Kidney epithelial cell (primary cell): Measurements from ENCODE around the gene COBLL1. TPM values are rescaled to one million over a fixed set of nuclear protein-coding genes. Genes with fewer than 3 reads are reported as not detected.

Experiments used
- DNase-seq: peaks from one replicate; pipeline ENCODE4 v3.0.0-alpha.2; 2010; ENCODE audit warnings: low read depth
- H3K27me3 ChIP-seq: 2 replicates; pipeline ENCODE4 v1.6.0; 2011; ENCODE audit warnings: low read length; ENCODE audit not compliant: control insufficient read depth, insufficient read depth
- H3K36me3 ChIP-seq: 2 replicates; pipeline ENCODE4 v1.5.1; 2011; ENCODE audit warnings: low read length; ENCODE audit not compliant: control insufficient read depth, insufficient read depth
- H3K4me3 ChIP-seq: 2 replicates; pipeline ENCODE4 v1.5.1; 2011; ENCODE audit warnings: low read depth, mild to moderate bottlenecking, control low read depth, low read length
- total RNA-seq: library from RNA; depleted of rRNA; stranded (reverse); fragments of >200 nt; gene quantifications from 2 replicates; pipeline ENCODE4 v1.2.3, GENCODE V29; 2015
- TF ChIP-seq, protein P1 (sequence below): IDR thresholded peaks from 2 replicates; pipeline ENCODE4 v1.5.1; 2011; ENCODE audit warnings: mild to moderate bottlenecking, moderate library complexity, low read length, control low read depth, inconsistent platforms; ENCODE audit not compliant: insufficient read depth, poor library complexity, severe bottlenecking

COBLL1 gene
- total RNA-seq, 1 donor from 2014 or later: 57.2 TPM

DNA sequence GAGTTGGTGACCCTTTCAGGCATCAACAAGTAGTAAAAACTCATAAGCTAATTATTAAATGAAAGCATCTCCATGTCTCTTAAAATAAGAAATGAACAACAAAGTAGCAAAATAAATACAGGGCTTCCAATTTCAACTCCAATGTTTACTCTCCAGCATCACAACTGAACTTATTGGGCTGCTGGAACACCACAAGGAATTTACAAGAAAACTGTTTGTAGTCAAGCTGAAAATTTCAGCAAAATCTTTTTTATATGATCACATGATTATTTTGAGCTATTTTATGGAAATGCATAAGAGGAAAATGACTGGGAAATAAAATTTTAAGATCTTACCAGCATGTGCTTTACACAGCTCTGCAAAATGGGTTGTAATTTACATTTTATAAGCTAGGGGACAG, 28.1 kb downstream of the COBLL1 start:
- Histone ChIP-seq H3K4me3 (no peak overlapping the region), H3K27me3 (no peaks in the 10 kb centered on the region), H3K36me3 (no peaks in the 10 kb centered on the region)
- TF ChIP-seq, protein P1, sequence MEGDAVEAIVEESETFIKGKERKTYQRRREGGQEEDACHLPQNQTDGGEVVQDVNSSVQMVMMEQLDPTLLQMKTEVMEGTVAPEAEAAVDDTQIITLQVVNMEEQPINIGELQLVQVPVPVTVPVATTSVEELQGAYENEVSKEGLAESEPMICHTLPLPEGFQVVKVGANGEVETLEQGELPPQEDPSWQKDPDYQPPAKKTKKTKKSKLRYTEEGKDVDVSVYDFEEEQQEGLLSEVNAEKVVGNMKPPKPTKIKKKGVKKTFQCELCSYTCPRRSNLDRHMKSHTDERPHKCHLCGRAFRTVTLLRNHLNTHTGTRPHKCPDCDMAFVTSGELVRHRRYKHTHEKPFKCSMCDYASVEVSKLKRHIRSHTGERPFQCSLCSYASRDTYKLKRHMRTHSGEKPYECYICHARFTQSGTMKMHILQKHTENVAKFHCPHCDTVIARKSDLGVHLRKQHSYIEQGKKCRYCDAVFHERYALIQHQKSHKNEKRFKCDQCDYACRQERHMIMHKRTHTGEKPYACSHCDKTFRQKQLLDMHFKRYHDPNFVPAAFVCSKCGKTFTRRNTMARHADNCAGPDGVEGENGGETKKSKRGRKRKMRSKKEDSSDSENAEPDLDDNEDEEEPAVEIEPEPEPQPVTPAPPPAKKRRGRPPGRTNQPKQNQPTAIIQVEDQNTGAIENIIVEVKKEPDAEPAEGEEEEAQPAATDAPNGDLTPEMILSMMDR: no peak
- no peak for DNase-seq

DNA sequence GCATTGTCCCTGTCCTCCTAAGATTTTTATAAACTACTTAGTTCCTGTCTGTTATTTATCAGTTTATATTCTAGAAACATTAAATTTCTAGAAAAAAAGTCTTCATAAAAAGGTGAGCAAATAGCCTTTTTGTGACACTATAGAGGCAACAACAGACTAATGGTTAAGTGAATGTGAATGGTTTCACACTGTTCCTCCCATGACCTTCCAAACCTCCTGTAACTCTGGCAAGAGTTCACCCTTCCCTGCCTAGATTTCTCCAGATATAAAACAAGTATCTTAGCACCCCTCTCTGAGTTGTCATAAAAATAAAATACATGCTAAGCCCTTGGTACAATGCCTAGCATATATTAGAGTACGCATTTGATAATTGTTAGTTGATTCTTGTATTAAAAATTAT, 29.2 kb downstream of the COBLL1 start:
- H3K36me3 ChIP-seq: no peaks in the 10 kb centered on the region
- TF ChIP-seq, protein P1: no peak
- DNase-seq: no peak
- no peak overlapping the region for H3K4me3 ChIP-seq
- H3K27me3 ChIP-seq: no peaks in the 10 kb centered on the region

DNA sequence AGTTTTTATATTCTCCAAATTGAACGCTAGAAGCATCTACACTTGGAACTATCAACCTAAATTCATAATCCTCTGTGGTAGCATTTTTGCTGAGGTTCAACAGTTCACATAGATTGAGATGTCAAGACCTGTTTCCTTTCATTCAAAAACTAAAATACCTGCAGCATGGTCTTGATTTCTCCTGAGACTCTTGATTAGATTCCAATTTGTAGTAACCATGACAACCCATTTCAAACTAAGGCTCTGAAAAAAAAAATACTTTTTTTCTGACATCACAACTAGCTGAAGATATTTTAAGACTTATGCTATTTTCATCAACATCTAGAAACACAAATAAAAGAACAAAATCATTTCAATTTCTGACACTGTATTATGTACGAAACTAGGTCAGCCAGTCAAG, 29.8 kb downstream of the COBLL1 start:
- Histone ChIP-seq H3K4me3 (no peak overlapping the region), H3K27me3 (no peaks in the 10 kb centered on the region), H3K36me3 (no peaks in the 10 kb centered on the region)
- TF ChIP-seq, protein P1: no peak
- DNase-seq: no peak

- Histone ChIP-seq H3K36me3 (no peaks in the 10 kb centered on the region), H3K27me3 (no peaks in the 10 kb centered on the region), H3K4me3 (no peak overlapping the region)
- no peak for DNase-seq
- TF ChIP-seq, protein P1: no peak
Observed at GRCh38 chr2:164810843-164811242, 30.8 kb downstream of the COBLL1 start.

- TF ChIP-seq, protein P1: no peak
- Histone ChIP-seq H3K4me3 (no peak overlapping the region), H3K36me3 (no peaks in the 10 kb centered on the region), H3K27me3 (no peaks in the 10 kb centered on the region)
- DNase-seq: no peak
Observed at GRCh38 chr2:164808776-164809175, 32.8 kb downstream of the COBLL1 start.

DNA sequence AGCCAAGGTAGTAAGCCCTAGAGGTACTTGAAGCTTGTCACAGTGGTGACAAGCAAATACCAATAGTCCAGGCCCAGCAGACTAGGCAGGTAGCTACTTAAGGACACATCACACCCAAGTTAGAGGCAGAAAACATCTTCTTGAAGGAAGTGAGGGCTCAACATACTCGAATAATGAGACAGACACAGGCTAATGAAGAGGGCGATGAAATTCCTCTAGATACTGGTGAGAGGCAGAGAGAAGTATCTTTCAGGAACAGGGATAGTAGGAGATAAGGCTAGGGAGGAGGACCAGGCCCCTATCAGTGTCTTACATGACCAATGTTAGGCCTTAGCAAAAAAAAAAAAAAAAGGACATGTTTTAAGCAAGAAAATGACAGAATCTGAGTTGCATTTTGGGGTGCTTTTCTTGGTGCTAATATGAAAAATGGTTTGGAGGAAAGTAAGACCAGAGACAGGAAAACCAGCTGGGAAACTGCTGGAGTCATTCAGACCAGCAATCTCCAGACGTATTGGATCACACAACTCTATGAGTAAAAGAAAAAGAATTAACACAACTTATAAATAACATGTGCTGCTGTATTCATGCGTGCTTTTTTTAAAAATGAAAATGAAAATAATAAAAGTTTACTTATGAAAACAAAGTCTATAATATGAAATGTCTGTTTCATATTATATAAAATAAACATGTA, 37.7 kb downstream of the COBLL1 start:
- TF ChIP-seq, protein P1: no peak
- no peak for DNase-seq
- Histone ChIP-seq H3K36me3 (no peaks in the 10 kb centered on the region), H3K4me3 (no peak overlapping the region), H3K27me3 (no peaks in the 10 kb centered on the region)
